ENCODE data around the gene CDC42BPG. TPM values are rescaled to one million over a fixed set of nuclear protein-coding genes. Genes with fewer than 3 reads are reported as not detected.
"Not testable (repeated sequence)": the region's sequence is repeated elsewhere in the genome, so short reads cannot be mapped to it uniquely, and the experiment has no call there.

The CDC42BPG gene
- total RNA-seq, 3 donors from 2014 or later, result 5.9 to 14.9 TPM; not detected in 1

DNA sequence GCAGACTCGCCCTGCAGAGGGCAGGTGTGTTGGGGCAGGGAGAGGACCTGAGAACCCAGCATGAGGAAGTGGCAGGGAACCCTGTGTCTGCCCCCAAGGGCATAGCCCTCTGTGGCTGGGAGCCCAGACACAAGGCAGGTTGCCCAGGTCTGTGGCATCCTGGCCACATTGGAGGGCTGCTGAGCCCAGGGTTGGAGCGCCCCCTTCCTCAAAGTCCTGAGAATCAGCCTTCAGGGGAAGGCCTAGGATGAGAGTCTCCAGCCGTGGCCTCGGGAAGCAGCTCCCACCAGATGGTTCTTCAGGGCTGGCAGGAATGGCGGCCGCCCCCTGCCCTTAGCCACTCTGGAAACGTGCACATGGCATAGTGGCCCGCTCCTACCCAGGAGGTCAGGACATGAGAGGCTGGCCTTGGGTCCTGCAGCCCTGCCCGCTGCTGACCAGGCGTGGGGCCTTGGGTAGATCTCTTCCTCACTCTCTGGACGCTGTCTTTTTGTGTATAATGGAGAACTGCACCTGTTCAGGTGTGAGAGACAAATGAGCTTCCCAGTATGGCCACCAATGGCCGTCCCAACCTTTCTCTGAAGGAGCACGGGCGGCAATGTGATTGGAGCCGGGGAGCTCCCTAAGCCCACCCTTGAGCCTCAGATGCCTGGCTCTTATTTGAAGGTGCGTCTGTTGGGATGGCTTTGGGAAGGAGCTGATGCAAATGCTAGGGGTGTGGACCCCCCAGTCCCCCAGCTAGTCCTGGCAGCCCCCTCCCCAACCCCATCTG lies 4.6 kb upstream of the CDC42BPG start:
- DNase-seq (ENCODE audit: low spot score in 2 of 2), result peak; percentile 76 to 82
- Histone ChIP-seq H3K27me3 (no peaks in the 10 kb centered on the region), H3K4me1 (peaks cover 11 to 14% of the 10 kb centered on the region in 2 donors), H3K36me3 (no peaks in the 10 kb centered on the region), H3K9me3 (no peaks in the 10 kb centered on the region), H3K4me3 (no peak overlapping the region), H3K27ac (peak overlapping the region; percentile 45 to 49)
- intact Hi-C loops (cut with DNase I; ENCODE audit: low total_unique reads), result loop anchor here (5.0 kb wide), 1 partner anchor 48 kb away; no protein-coding TSS in a partner anchor
- TF ChIP-seq POLR2A (IDR thresholded peaks at IDR 0.05), result no peak
- TF ChIP-seq, protein P1, sequence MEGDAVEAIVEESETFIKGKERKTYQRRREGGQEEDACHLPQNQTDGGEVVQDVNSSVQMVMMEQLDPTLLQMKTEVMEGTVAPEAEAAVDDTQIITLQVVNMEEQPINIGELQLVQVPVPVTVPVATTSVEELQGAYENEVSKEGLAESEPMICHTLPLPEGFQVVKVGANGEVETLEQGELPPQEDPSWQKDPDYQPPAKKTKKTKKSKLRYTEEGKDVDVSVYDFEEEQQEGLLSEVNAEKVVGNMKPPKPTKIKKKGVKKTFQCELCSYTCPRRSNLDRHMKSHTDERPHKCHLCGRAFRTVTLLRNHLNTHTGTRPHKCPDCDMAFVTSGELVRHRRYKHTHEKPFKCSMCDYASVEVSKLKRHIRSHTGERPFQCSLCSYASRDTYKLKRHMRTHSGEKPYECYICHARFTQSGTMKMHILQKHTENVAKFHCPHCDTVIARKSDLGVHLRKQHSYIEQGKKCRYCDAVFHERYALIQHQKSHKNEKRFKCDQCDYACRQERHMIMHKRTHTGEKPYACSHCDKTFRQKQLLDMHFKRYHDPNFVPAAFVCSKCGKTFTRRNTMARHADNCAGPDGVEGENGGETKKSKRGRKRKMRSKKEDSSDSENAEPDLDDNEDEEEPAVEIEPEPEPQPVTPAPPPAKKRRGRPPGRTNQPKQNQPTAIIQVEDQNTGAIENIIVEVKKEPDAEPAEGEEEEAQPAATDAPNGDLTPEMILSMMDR (IDR thresholded peaks at IDR 0.05), result peak in 1 of 3 donors; percentile 30
- peak in 1 of 3 donors; percentile 8 for TF ChIP-seq POLR2AphosphoS5 (IDR thresholded peaks at IDR 0.05)

DNA sequence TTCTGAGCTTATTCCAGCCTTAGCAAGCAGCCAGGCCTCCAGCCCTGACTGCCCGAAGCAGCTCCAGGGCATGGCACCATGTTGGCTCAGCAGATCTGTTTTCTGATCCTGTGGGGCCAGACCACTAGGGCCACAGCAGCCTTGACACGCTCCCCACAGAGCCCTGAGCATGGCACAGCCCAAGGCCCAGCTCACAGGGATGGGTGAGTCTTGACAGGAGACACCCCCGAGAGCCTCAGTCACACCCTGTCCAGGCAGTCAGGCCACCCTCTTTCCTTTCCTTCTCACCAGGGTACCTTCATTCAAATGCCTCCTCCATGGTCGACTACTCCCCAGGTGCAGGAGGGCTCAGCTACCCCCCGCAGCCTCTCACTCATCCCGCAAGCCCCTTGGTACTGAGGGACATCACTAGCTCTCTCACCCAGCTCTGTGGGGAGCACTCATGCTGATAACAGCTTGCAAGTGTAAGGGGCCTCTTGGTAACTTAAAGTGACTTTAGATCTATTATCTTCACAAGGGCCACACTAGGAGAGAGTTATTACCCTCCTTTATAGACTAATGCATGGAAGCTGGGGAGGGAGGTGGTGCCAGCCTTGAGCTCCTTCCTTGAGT lies 3.9 kb upstream of the CDC42BPG start:
- TF ChIP-seq POLR2A (IDR thresholded peaks at IDR 0.05) (no peak), POLR2AphosphoS5 (IDR thresholded peaks at IDR 0.05) (no peak)
- TF ChIP-seq, protein P1 (IDR thresholded peaks at IDR 0.05), result no peak
- Histone ChIP-seq H3K4me3 (no peak overlapping the region), H3K27ac (peak overlapping the region; percentile 45 to 49), H3K4me1 (peaks cover 11 to 14% of the 10 kb centered on the region in 2 donors), H3K36me3 (no peaks in the 10 kb centered on the region), H3K27me3 (no peaks in the 10 kb centered on the region), H3K9me3 (no peaks in the 10 kb centered on the region)
- no peak for DNase-seq (ENCODE audit: low spot score in 2 of 2)
- intact Hi-C loops (cut with DNase I; ENCODE audit: low total_unique reads), result loop anchor here (5.0 kb wide), 1 partner anchor 49 kb away; no protein-coding TSS in a partner anchor

DNA sequence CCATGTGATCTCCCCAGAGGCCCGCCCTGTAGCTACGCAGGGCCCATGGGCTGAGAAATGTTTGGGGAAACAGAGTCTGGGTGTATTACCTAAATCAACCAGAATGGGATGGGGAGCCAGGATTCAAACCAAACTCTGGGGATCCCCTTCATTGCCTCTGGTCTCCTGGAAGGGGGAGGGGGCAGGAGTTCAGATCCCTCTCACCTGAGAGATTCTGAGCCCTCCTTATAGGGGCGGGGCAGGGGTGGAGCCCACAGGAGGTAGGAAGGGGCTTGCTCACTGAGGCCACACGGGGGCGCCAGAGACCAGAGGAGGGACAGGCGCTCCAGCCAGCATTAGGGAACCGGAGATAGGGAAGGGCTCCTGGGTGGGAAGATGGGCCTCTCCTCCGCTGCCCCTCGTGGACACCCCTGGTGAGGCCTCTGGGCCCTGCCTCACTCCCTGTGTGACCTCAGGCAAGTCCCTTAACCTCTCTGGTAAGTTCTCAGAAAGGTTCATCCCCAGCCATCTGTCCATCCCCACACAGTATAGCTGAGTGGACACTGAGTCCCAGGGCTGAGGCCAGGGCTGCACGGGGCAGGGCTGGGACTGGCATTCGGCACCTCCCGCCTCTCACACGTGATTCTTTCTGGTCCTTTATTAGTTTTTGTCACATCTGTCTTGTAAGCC lies 2.7 kb upstream of the CDC42BPG start:
- DNase-seq (ENCODE audit: low spot score in 2 of 2), result peak; percentile 86 to 95
- TF ChIP-seq POLR2AphosphoS5 (IDR thresholded peaks at IDR 0.05), result peak; percentile 35 to 47 (median 47)
- no peak for TF ChIP-seq POLR2A (IDR thresholded peaks at IDR 0.05)
- TF ChIP-seq, protein P1 (IDR thresholded peaks at IDR 0.05), result peak; percentile 87 to 99 (median 98)
- Histone ChIP-seq H3K27me3 (no peaks in the 10 kb centered on the region), H3K36me3 (no peaks in the 10 kb centered on the region), H3K9me3 (no peaks in the 10 kb centered on the region), H3K4me1 (peaks cover 11 to 19% of the 10 kb centered on the region in 2 donors), H3K4me3 (no peak overlapping the region), H3K27ac (peak overlapping the region in 1 of 2 donors; percentile 36)
- intact Hi-C loops (cut with DNase I; ENCODE audit: low total_unique reads), result loop anchor here (5.0 kb wide), 1 partner anchor 50 kb away; no protein-coding TSS in a partner anchor

DNA sequence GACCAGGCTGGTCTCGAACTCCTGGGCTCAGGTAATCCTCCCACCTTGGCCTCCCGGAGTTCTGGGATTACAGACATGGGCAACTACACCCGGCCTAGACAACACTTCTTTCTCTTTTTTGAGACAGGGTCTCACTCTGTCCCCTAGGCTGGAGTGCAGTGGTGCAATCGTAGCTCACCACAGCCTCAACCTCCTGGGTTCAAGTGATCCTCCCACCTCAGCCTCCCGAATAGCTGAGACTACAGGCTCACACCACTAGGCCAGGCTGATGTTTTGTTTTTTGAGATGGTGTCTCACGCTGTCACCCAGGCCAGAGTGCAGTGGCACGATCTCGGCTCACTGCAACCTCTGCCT lies 1.3 kb upstream of the CDC42BPG start:
- H3K4me3 ChIP-seq; DNase-seq (ENCODE audit: low spot score in 2 of 2); H3K27ac ChIP-seq; H3K9me3 ChIP-seq; H3K27me3 ChIP-seq; H3K36me3 ChIP-seq: not testable (repeated sequence)
- intact Hi-C loops (cut with DNase I; ENCODE audit: low total_unique reads), result loop anchor here (5.0 kb wide), 1 partner anchor 52 kb away; no protein-coding TSS in a partner anchor
- peaks cover 11 to 24% of the 10 kb centered on the region in 2 donors for H3K4me1 ChIP-seq

DNA sequence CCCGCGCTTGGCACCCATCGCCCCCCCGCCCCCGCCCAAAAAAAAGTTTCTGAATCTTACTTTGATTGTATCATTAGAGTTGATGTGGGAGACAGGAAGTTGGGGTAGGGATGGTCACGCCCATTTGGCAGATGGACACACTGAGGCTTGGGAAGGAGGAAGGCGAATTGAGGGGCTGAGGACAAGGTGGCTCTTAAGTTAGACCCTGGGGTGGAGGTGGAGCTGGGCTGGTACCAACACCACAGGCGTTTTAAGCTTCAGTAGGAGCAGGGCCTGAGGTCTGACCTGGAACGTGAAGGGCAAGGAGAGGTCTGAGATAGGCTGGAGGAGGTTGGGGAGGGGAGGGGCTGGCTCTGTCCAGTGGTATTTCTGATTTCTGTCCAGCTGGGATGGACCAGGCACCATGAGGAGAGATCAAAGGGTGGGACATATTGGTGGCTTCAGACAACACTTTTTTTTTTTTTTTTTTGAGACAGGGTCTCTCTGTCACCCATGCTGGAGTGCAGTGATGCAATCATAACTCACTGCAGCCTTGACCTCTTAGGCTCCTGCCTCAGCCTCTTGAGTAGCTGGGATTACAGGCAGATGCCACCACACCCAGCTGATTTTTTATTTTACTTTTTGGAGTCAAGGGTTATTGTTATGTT lies 799 bp upstream of the CDC42BPG start:
- no peaks in the 10 kb centered on the region for H3K27me3 ChIP-seq
- peak overlapping the region; percentile 94 to 96 for H3K27ac ChIP-seq
- intact Hi-C loops (cut with DNase I; ENCODE audit: low total_unique reads), result loop anchor here (5.0 kb wide), 1 partner anchor 52 kb away; no protein-coding TSS in a partner anchor
- H3K4me1 ChIP-seq, result peaks cover 11 to 24% of the 10 kb centered on the region in 2 donors
- peak in 1 of 2 donors; percentile 40 for DNase-seq (ENCODE audit: low spot score in 2 of 2)
- no peaks in the 10 kb centered on the region for H3K9me3 ChIP-seq
- peak overlapping the region; percentile 24 to 82 (median 68) for H3K4me3 ChIP-seq
- TF ChIP-seq POLR2AphosphoS5 (IDR thresholded peaks at IDR 0.05) (no peak), POLR2A (IDR thresholded peaks at IDR 0.05) (no peak)
- TF ChIP-seq, protein P1 (IDR thresholded peaks at IDR 0.05), result no peak
- no peaks in the 10 kb centered on the region for H3K36me3 ChIP-seq

Data from breast epithelium (tissue), 4 donors.